ENCODE data around the gene MEP1B. TPM values are rescaled to one million over a fixed set of nuclear protein-coding genes. Genes with fewer than 3 reads are reported as not detected.
A peak's percentile ranks its signal among the peaks of the same experiment; 100 is the strongest.

MEP1B gene
- total and polyA plus RNA-seq, 2 experiments from 2014 or later: not detected

GRCh38 chr18:32243358-32243757, 53.5 kb downstream of the MEP1B start:
- H3K27me3 Mint-ChIP-seq (ENCODE audit: insufficient read depth, low read depth, poor library complexity): peaks cover 1% of the 10 kb centered on the region
- no peak overlapping the region for H3K27ac ChIP-seq (ENCODE audit: low read depth)

More at GRCh38 chr18:32243358-32243757, 53.5 kb downstream of the MEP1B start:
- Histone ChIP-seq H3K4me3 (no peak overlapping the region), H2AFZ (no peak overlapping the region), H3K36me3 (ENCODE audit: insufficient read depth) (no peaks in the 10 kb centered on the region), H3F3A (replicated peaks; ENCODE audit: low read depth) (no peaks in the 10 kb centered on the region), H4K20me1 (replicated peaks; ENCODE audit: insufficient read depth) (no peaks in the 10 kb centered on the region), H3K79me2 (replicated peaks; ENCODE audit: insufficient read depth) (no peaks in the 10 kb centered on the region), H3K4me1 (ENCODE audit: insufficient read depth) (peaks cover 13% of the 10 kb centered on the region), H3K9me2 (ENCODE audit: insufficient read depth) (no peaks in the 10 kb centered on the region), H3K4me2 (no peak overlapping the region), H3K27me3 (ENCODE audit: insufficient read depth) (no peaks in the 10 kb centered on the region)
- DNase-seq (ENCODE audit: low spot score): no peak
- H3K27ac Mint-ChIP-seq: 0 out of 2 replicates have a peak overlapping the region, but pooled peaks have one; percentile 1
- no peak for ATAC-seq
- H3K4me3 Mint-ChIP-seq: no peak overlapping the region
- no peaks in the 10 kb centered on the region for H3K9me3 Mint-ChIP-seq
- no peaks in the 10 kb centered on the region for H3K36me3 Mint-ChIP-seq (ENCODE audit: low read depth)
- peaks cover 12% of the 10 kb centered on the region for H3K4me1 Mint-ChIP-seq
- no peak for TF ChIP-seq CTCF (conservative IDR thresholded peaks at IDR 0.05; ENCODE audit: low read depth in 2 of 2)
- no peak for TF ChIP-seq POLR2AphosphoS5 (IDR thresholded peaks at IDR 0.05; ENCODE audit: low read depth)
- TF ChIP-seq CREB1 (CRISPR knock-in tag; IDR thresholded peaks at IDR 0.05; ENCODE audit: low read depth): no peak
- no peak for TF ChIP-seq STAT1 (IDR thresholded peaks at IDR 0.05; ENCODE audit: unreplicated experiment)
- no peak for TF ChIP-seq JUNB (IDR thresholded peaks at IDR 0.05; ENCODE audit: unreplicated experiment)
- TF ChIP-seq NANOG (IDR thresholded peaks at IDR 0.05; ENCODE audit: borderline replicate concordance): no peak
- TF ChIP-seq ZNF331 (CRISPR knock-in tag; IDR thresholded peaks at IDR 0.05; ENCODE audit: low read depth): no peak
- TF ChIP-seq ETS1 (IDR thresholded peaks at IDR 0.05): no peak
- no peak for TF ChIP-seq REST (IDR thresholded peaks at IDR 0.05; ENCODE audit: unreplicated experiment)
- TF ChIP-seq EZH2phosphoT487 (IDR thresholded peaks at IDR 0.05; ENCODE audit: unreplicated experiment): no peak
- TF ChIP-seq EZH2 (IDR thresholded peaks at IDR 0.05; ENCODE audit: low read depth, unreplicated experiment): no peak
- no peak for TF ChIP-seq ZNF114 (CRISPR knock-in tag; IDR thresholded peaks at IDR 0.05)
- no peak for TF ChIP-seq ZNF462 (CRISPR knock-in tag; IDR thresholded peaks at IDR 0.05)

All from GM23338 (cell line).